Stimulated activated naive B cell treated with anti-CD40 and anti-IgM and Interleukin-4, amounts not matched to agents 10 μg/mL and 1 μg/mL and 100 μg/mL, for 72 hours (primary cell): ENCODE results near the gene POLD4.

Experiments used
- ATAC-seq, 2 donors: fragments of 150-1000 bp; cut with Tn5 transposase; replicated peaks; 2 replicates each; pipeline ENCODE4 v1.10.0; 2021; ENCODE audit warnings: moderate library complexity in 1 of 2
- DNase-seq: peaks from one replicate; pipeline ENCODE4 v3.0.0; 2021
- H3K27ac Mint-ChIP-seq: one replicate; pipeline ENCODE4 v1.8.0; 2022; ENCODE audit warnings: mild to moderate bottlenecking, mixed read lengths
- H3K27me3 Mint-ChIP-seq, 2 donors: one replicate each; pipeline ENCODE4 v1.8.0; 2022; ENCODE audit warnings: mixed read lengths in 2 of 2
- H3K36me3 Mint-ChIP-seq, 2 donors: one replicate each; pipeline ENCODE4 v1.8.0; 2022; ENCODE audit warnings: mixed read lengths in 2 of 2, mild to moderate bottlenecking in 1 of 2
- H3K4me1 Mint-ChIP-seq, 2 donors: one replicate each; pipeline ENCODE4 v1.8.0; 2022; ENCODE audit warnings: mixed read lengths in 2 of 2, mild to moderate bottlenecking in 1 of 2
- H3K4me3 Mint-ChIP-seq, 2 donors: one replicate each; pipeline ENCODE4 v1.8.0; 2022; ENCODE audit warnings: mild to moderate bottlenecking in 2 of 2, mixed read lengths in 2 of 2, moderate library complexity in 1 of 2
- H3K9me3 Mint-ChIP-seq, 2 donors: one replicate each; pipeline ENCODE4 v1.8.0; 2022; ENCODE audit warnings: mixed read lengths in 2 of 2, mild to moderate bottlenecking in 1 of 2

POLD4 gene

GRCh38 chr11:67379061-67380058 is 26.0 kb upstream of the POLD4 start:
- Mint-ChIP-seq H3K4me1 (peaks cover 37 to 53% of the 10 kb centered on the region in 2 donors), H3K27ac (peak overlapping the region; percentile 91), H3K36me3 (no peaks in the 10 kb centered on the region), H3K9me3 (no peaks in the 10 kb centered on the region), H3K27me3 (no peaks in the 10 kb centered on the region), H3K4me3 (no peak overlapping the region)
- no peak for ATAC-seq
- no peak for DNase-seq

- Mint-ChIP-seq H3K4me1 (peaks cover 41 to 61% of the 10 kb centered on the region in 2 donors), H3K36me3 (peaks cover 0 to 2% of the 10 kb centered on the region in 2 donors), H3K4me3 (no peak overlapping the region), H3K27me3 (no peaks in the 10 kb centered on the region), H3K27ac (peak overlapping the region; percentile 91), H3K9me3 (no peaks in the 10 kb centered on the region)
- ATAC-seq, result no peak
- no peak for DNase-seq
Measured at GRCh38 chr11:67378544-67378943, 25.2 kb upstream of the POLD4 start.

GRCh38 chr11:67376873-67377808 is 23.8 kb upstream of the POLD4 start:
- Mint-ChIP-seq H3K27me3 (no peaks in the 10 kb centered on the region), H3K4me3 (no peak overlapping the region), H3K36me3 (peaks cover 0 to 4% of the 10 kb centered on the region in 2 donors), H3K4me1 (peaks cover 37 to 56% of the 10 kb centered on the region in 2 donors), H3K9me3 (no peaks in the 10 kb centered on the region), H3K27ac (no peak overlapping the region)
- DNase-seq (no peak), ATAC-seq (no peak)

- H3K4me1 Mint-ChIP-seq, result peaks cover 43 to 57% of the 10 kb centered on the region in 2 donors
- no peaks in the 10 kb centered on the region for H3K9me3 Mint-ChIP-seq
- H3K4me3 Mint-ChIP-seq, result peak overlapping the region in 1 of 2 donors; percentile 21
- no peak overlapping the region for H3K27ac Mint-ChIP-seq
- no peak for DNase-seq
- peaks cover 3 to 12% of the 10 kb centered on the region in 2 donors for H3K36me3 Mint-ChIP-seq
- no peaks in the 10 kb centered on the region for H3K27me3 Mint-ChIP-seq
- ATAC-seq, result no peak
Measured at GRCh38 chr11:67376063-67376820, 22.9 kb upstream of the POLD4 start.

GRCh38 chr11:67375320-67376055 is 22.1 kb upstream of the POLD4 start:
- H3K4me1 Mint-ChIP-seq, result peaks cover 44 to 57% of the 10 kb centered on the region in 2 donors
- no peaks in the 10 kb centered on the region for H3K9me3 Mint-ChIP-seq
- DNase-seq, result no peak
- H3K4me3 Mint-ChIP-seq, result peak overlapping the region in 1 of 2 donors; percentile 21
- no peaks in the 10 kb centered on the region for H3K27me3 Mint-ChIP-seq
- peak overlapping the region; percentile 65 for H3K27ac Mint-ChIP-seq
- no peak for ATAC-seq
- H3K36me3 Mint-ChIP-seq, result peaks cover 3 to 18% of the 10 kb centered on the region in 2 donors

- Mint-ChIP-seq H3K27me3 (no peaks in the 10 kb centered on the region), H3K36me3 (peaks cover 3 to 19% of the 10 kb centered on the region in 2 donors), H3K4me1 (peaks cover 49 to 60% of the 10 kb centered on the region in 2 donors), H3K9me3 (no peaks in the 10 kb centered on the region), H3K27ac (peak overlapping the region; percentile 39), H3K4me3 (peak overlapping the region; percentile 91 to 93)
- ATAC-seq (no peak), DNase-seq (no peak)
Measured at GRCh38 chr11:67374571-67375281, 21.4 kb upstream of the POLD4 start.

- H3K4me3 Mint-ChIP-seq, result peak overlapping the region; percentile 93
- peak; percentile 72 for DNase-seq
- peaks cover 3 to 22% of the 10 kb centered on the region in 2 donors for H3K36me3 Mint-ChIP-seq
- peak; percentile 60 to 66 for ATAC-seq
- peaks cover 49 to 60% of the 10 kb centered on the region in 2 donors for H3K4me1 Mint-ChIP-seq
- no peaks in the 10 kb centered on the region for H3K27me3 Mint-ChIP-seq
- peak overlapping the region; percentile 97 for H3K27ac Mint-ChIP-seq
- H3K9me3 Mint-ChIP-seq, result no peaks in the 10 kb centered on the region
Measured at GRCh38 chr11:67373648-67374570, 20.6 kb upstream of the POLD4 start.

- ATAC-seq, result peak; percentile 30 to 33
- Mint-ChIP-seq H3K9me3 (no peaks in the 10 kb centered on the region), H3K4me3 (peak within 1 kb of the TSS; percentile 93), H3K27me3 (no peaks in the 10 kb centered on the region), H3K27ac (peak within 1 kb of the TSS; percentile 97), H3K36me3 (peaks cover 3 to 27% of the 10 kb centered on the region in 2 donors), H3K4me1 (peaks cover 49 to 61% of the 10 kb centered on the region in 2 donors)
- no peak for DNase-seq
Measured at GRCh38 chr11:67372993-67373647, 19.8 kb upstream of the POLD4 start, which contains the start of gene CLCF1. TSS of gene CLCF1 (minus strand) at chr11:67373598. CDS start at chr11:67373539, 59 bp downstream.

- peaks cover 55 to 67% of the 10 kb centered on the region in 2 donors for H3K4me1 Mint-ChIP-seq
- peak overlapping the region; percentile 92 to 93 for H3K4me3 Mint-ChIP-seq
- H3K36me3 Mint-ChIP-seq, result peaks cover 5 to 32% of the 10 kb centered on the region in 2 donors
- no peaks in the 10 kb centered on the region for H3K27me3 Mint-ChIP-seq
- no peak for ATAC-seq
- DNase-seq, result no peak
- H3K27ac Mint-ChIP-seq, result peak overlapping the region; percentile 95
- no peaks in the 10 kb centered on the region for H3K9me3 Mint-ChIP-seq
Measured at GRCh38 chr11:67372321-67372992, 19.1 kb upstream of the POLD4 start.

GRCh38 chr11:67371911-67372320 is 18.6 kb upstream of the POLD4 start:
- H3K27ac Mint-ChIP-seq, result peak overlapping the region; percentile 95
- H3K9me3 Mint-ChIP-seq, result no peaks in the 10 kb centered on the region
- DNase-seq (no peak), ATAC-seq (peak; percentile 4 to 11)
- no peaks in the 10 kb centered on the region for H3K27me3 Mint-ChIP-seq
- peaks cover 5 to 32% of the 10 kb centered on the region in 2 donors for H3K36me3 Mint-ChIP-seq
- H3K4me3 Mint-ChIP-seq, result peak overlapping the region; percentile 85 to 92
- peaks cover 56 to 70% of the 10 kb centered on the region in 2 donors for H3K4me1 Mint-ChIP-seq
